Measurements from ENCODE around the gene AMPD1.

GRCh38 chr1:114632427-114632826 lies 62.9 kb downstream of the AMPD1 start:
- TF ChIP-seq ZNF274 (IDR thresholded peaks at IDR 0.05; ENCODE audit: low read depth, low read length) (no peak), YY1 (IDR thresholded peaks at IDR 0.05; ENCODE audit: insufficient read depth, insufficient read length) (no peak)

Data from NT2/D1 (cell line).